H9 (cell line): Measurements from ENCODE around the gene FBXL16. TPM values are rescaled to one million over a fixed set of nuclear protein-coding genes. Genes with fewer than 3 reads are reported as not detected.

Experiments
- DNase-seq: peaks from one replicate; pipeline ENCODE4 v3.0.0-alpha.2; 2017
- H2AFZ ChIP-seq: one replicate; pipeline ENCODE4 v1.6.1; 2013; ENCODE audit warnings: mild to moderate bottlenecking, low read length, control low read depth, moderate library complexity
- H2AK5ac ChIP-seq: 2 replicates; pipeline ENCODE4 v1.6.1; 2013; ENCODE audit warnings: low read length, control low read depth, mixed read lengths; ENCODE audit not compliant: insufficient read length
- H2BK120ac ChIP-seq: one replicate; pipeline ENCODE4 v1.6.1; 2013; ENCODE audit warnings: low read depth, mild to moderate bottlenecking, low read length, control low read depth, inconsistent platforms; ENCODE audit not compliant: poor library complexity, severe bottlenecking
- H2BK12ac ChIP-seq: 2 replicates; pipeline ENCODE4 v1.6.1; 2013; ENCODE audit warnings: low read length, control low read depth, mixed read lengths, low read depth; ENCODE audit not compliant: insufficient read length
- H2BK15ac ChIP-seq: 2 replicates; pipeline ENCODE4 v1.6.1; 2013; ENCODE audit warnings: low read depth, low read length, control low read depth
- H2BK20ac ChIP-seq: one replicate; pipeline ENCODE4 v1.6.1; 2013; ENCODE audit warnings: low read depth, mild to moderate bottlenecking, low read length, control low read depth, inconsistent platforms; ENCODE audit not compliant: poor library complexity, severe bottlenecking
- H2BK5ac ChIP-seq: 2 replicates; pipeline ENCODE4 v1.6.1; 2013; ENCODE audit warnings: low read length, control low read depth, mixed read lengths; ENCODE audit not compliant: insufficient read length
- H3K14ac ChIP-seq: 2 replicates; pipeline ENCODE4 v1.6.1; 2013; ENCODE audit warnings: low read length, control low read depth; ENCODE audit not compliant: insufficient read depth
- H3K18ac ChIP-seq: 2 replicates; pipeline ENCODE4 v1.6.1; 2013; ENCODE audit warnings: low read depth, mild to moderate bottlenecking, mixed read lengths, low read length, control low read depth; ENCODE audit not compliant: insufficient read length
- H3K23ac ChIP-seq: 2 replicates; pipeline ENCODE4 v1.6.1; 2013; ENCODE audit warnings: low read length, control low read depth, mixed read lengths, low read depth; ENCODE audit not compliant: insufficient read length
- H3K23me2 ChIP-seq: 2 replicates; pipeline ENCODE4 v1.6.1; 2013; ENCODE audit warnings: low read depth, mild to moderate bottlenecking, mixed read lengths, low read length, control low read depth; ENCODE audit not compliant: insufficient read length, poor library complexity, severe bottlenecking
- H3K27ac ChIP-seq: 2 replicates; pipeline ENCODE4 v1.5.1; 2013; ENCODE audit warnings: low read length, control low read depth, mixed read lengths, low read depth; ENCODE audit not compliant: insufficient read length
- H3K27me3 ChIP-seq: 2 replicates; pipeline ENCODE4 v1.6.1; 2013; ENCODE audit warnings: low read length, control low read depth, inconsistent platforms; ENCODE audit not compliant: insufficient read depth
- H3K4ac ChIP-seq: 2 replicates; pipeline ENCODE4 v1.6.1; 2013; ENCODE audit warnings: low read depth, mild to moderate bottlenecking, control low read depth, inconsistent platforms, low read length, moderate library complexity
- H3K4me1 ChIP-seq: 2 replicates; pipeline ENCODE4 v1.6.1; 2013; ENCODE audit warnings: low read length, control low read depth, inconsistent platforms; ENCODE audit not compliant: insufficient read depth
- H3K4me2 ChIP-seq: 2 replicates; pipeline ENCODE4 v1.6.1; 2013; ENCODE audit warnings: low read length, control low read depth, mixed read lengths; ENCODE audit not compliant: insufficient read length, insufficient read depth
- H3K56ac ChIP-seq: 2 replicates; pipeline ENCODE4 v1.6.1; 2013; ENCODE audit warnings: low read depth, mild to moderate bottlenecking, mixed read lengths, low read length, control low read depth; ENCODE audit not compliant: insufficient read length
- H3K79me1 ChIP-seq: 2 replicates; pipeline ENCODE4 v1.6.1; 2013; ENCODE audit warnings: low read depth, mild to moderate bottlenecking, moderate library complexity, low read length, control low read depth, inconsistent platforms; ENCODE audit not compliant: insufficient read depth, poor library complexity, severe bottlenecking
- H3K79me2 ChIP-seq: 2 replicates; pipeline ENCODE4 v1.6.1; 2013; ENCODE audit warnings: low read length, control low read depth, inconsistent platforms; ENCODE audit not compliant: insufficient read depth
- H3K9ac ChIP-seq: 2 replicates; pipeline ENCODE4 v1.6.1; 2013; ENCODE audit warnings: low read length, control low read depth, mixed read lengths; ENCODE audit not compliant: insufficient read length; ENCODE audit errors: extremely low read depth
- H3K9me3 ChIP-seq: one replicate; pipeline ENCODE4 v1.6.1; 2013; ENCODE audit warnings: low read depth, low read length, inconsistent platforms; ENCODE audit not compliant: control insufficient read depth
- H3T11ph ChIP-seq: one replicate; pipeline ENCODE4 v1.6.1; 2013; ENCODE audit warnings: mild to moderate bottlenecking, low read length, control low read depth, inconsistent platforms
- H4K20me1 ChIP-seq: one replicate; pipeline ENCODE4 v1.6.1; 2013; ENCODE audit not compliant: control insufficient read depth, insufficient read length, insufficient read depth
- H4K5ac ChIP-seq: 2 replicates; pipeline ENCODE4 v1.6.1; 2013; ENCODE audit warnings: low read depth, mild to moderate bottlenecking, mixed read lengths, low read length, control low read depth; ENCODE audit not compliant: insufficient read length
- H4K8ac ChIP-seq: replicated peaks from 2 replicates; pipeline ENCODE4 v1.6.1; 2013; ENCODE audit warnings: low read length, control low read depth, mixed read lengths, low read depth; ENCODE audit not compliant: insufficient read length
- H4K91ac ChIP-seq: 2 replicates; pipeline ENCODE4 v1.6.1; 2013; ENCODE audit warnings: low read depth, mild to moderate bottlenecking, moderate library complexity, mixed read lengths, low read length, control low read depth; ENCODE audit not compliant: insufficient read length
- H3K27ac Mint-ChIP-seq, 3 experiments: 2 replicates in 2 of 3; 3 replicates in 1 of 3; pipeline ENCODE4 v1.8.0; 2020 to 2021; ENCODE audit warnings: mixed read lengths in 3 of 3, mild to moderate bottlenecking in 1 of 3, moderate library complexity in 1 of 3
- H3K27me3 Mint-ChIP-seq: 2 replicates; pipeline ENCODE4 v1.8.0; 2021; ENCODE audit warnings: low read depth, mild to moderate bottlenecking, moderate library complexity, mixed read lengths
- H3K36me3 Mint-ChIP-seq, 3 experiments: 2 replicates in 2 of 3; 3 replicates in 1 of 3; pipeline ENCODE4 v1.8.0; 2020 to 2021; ENCODE audit warnings: low read depth in 3 of 3, mixed read lengths in 3 of 3; ENCODE audit not compliant: insufficient read depth in 1 of 3
- H3K4me1 Mint-ChIP-seq, 2 experiments: 2 replicates each; pipeline ENCODE4 v1.8.0; 2020; ENCODE audit warnings: mixed read lengths in 2 of 2
- H3K4me3 Mint-ChIP-seq, 2 experiments: 2 replicates in 1 of 2; 3 replicates in 1 of 2; pipeline ENCODE4 v1.8.0; 2020 to 2021; ENCODE audit warnings: mild to moderate bottlenecking in 2 of 2, mixed read lengths in 2 of 2, moderate library complexity in 1 of 2
- H3K9me3 Mint-ChIP-seq, 2 experiments: 2 replicates in 1 of 2; 3 replicates in 1 of 2; pipeline ENCODE4 v1.8.0; 2020; ENCODE audit warnings: mild to moderate bottlenecking in 2 of 2, mixed read lengths in 2 of 2, moderate library complexity in 1 of 2
- WGBS: extraction: QIAGEN DNeasy Blood & Tissue Kit; methylation state at CpG from one replicate; pipeline ENCODE4 v1.1.7; 2013; ENCODE audit warnings: missing lambda C conversion rate, low lambda C conversion rate, mixed read lengths; ENCODE audit not compliant: insufficient read length; ENCODE audit errors: extremely low coverage; 5-methylcytosine and 5-hydroxymethylcytosine counted together
- total RNA-seq: library from RNA; stranded (reverse); gene quantifications from 2 replicates; pipeline ENCODE4 v1.2.1, GENCODE V29; 2021
- TF ChIP-seq, protein P1 (sequence below): fragments of 200-600 bp; sonication (generic); conservative IDR thresholded peaks from 3 replicates; pipeline ENCODE4 v1.8.0; 2021; ENCODE audit warnings: antibody characterized with exemption, mild to moderate bottlenecking

FBXL16 gene
- total RNA-seq, 1 experiment from 2014 or later: 9.6 TPM

GRCh38 chr16:703406-703805, 2.2 kb downstream of the FBXL16 start:
- Histone ChIP-seq H2BK15ac (no peak overlapping the region), H4K5ac (no peak overlapping the region), H4K8ac (no peak overlapping the region), H3K23me2 (peaks cover 4% of the 10 kb centered on the region), H3K14ac (no peak overlapping the region), H3K9ac (no peak overlapping the region), H2BK120ac (no peak overlapping the region), H3K79me1 (no peaks in the 10 kb centered on the region), H2BK20ac (no peak overlapping the region), H4K91ac (no peak overlapping the region), H3K27me3 (peaks cover 57% of the 10 kb centered on the region), H2AK5ac (no peak overlapping the region), H2AFZ (no peak overlapping the region), H3K4ac (no peak overlapping the region), H3K56ac (no peak overlapping the region), H3K4me1 (no peaks in the 10 kb centered on the region), H3K79me2 (no peaks in the 10 kb centered on the region), H4K20me1 (no peaks in the 10 kb centered on the region), H3K27ac (no peak overlapping the region), H3K9me3 (no peaks in the 10 kb centered on the region), H3K4me2 (no peak overlapping the region), H3K23ac (no peak overlapping the region), H3T11ph (no peak overlapping the region), H2BK12ac (no peak overlapping the region), H2BK5ac (no peak overlapping the region), H3K18ac (no peak overlapping the region)
- no peak overlapping the region for H3K4me3 Mint-ChIP-seq
- peaks cover 88% of the 10 kb centered on the region for H3K27me3 Mint-ChIP-seq
- H3K9me3 Mint-ChIP-seq: no peaks in the 10 kb centered on the region; a peak in 1 of 5 replicates
- no CpG with 5 or more reads among the region's 12 CpGs for WGBS
- H3K4me1 Mint-ChIP-seq: peaks cover 0 to 7% of the 10 kb centered on the region in 2 experiments; a peak in 1 of 4 replicates
- no peak for DNase-seq
- H3K27ac Mint-ChIP-seq: no peak overlapping the region
- TF ChIP-seq, protein P1, sequence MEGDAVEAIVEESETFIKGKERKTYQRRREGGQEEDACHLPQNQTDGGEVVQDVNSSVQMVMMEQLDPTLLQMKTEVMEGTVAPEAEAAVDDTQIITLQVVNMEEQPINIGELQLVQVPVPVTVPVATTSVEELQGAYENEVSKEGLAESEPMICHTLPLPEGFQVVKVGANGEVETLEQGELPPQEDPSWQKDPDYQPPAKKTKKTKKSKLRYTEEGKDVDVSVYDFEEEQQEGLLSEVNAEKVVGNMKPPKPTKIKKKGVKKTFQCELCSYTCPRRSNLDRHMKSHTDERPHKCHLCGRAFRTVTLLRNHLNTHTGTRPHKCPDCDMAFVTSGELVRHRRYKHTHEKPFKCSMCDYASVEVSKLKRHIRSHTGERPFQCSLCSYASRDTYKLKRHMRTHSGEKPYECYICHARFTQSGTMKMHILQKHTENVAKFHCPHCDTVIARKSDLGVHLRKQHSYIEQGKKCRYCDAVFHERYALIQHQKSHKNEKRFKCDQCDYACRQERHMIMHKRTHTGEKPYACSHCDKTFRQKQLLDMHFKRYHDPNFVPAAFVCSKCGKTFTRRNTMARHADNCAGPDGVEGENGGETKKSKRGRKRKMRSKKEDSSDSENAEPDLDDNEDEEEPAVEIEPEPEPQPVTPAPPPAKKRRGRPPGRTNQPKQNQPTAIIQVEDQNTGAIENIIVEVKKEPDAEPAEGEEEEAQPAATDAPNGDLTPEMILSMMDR: no peak
- peaks cover 0 to 3% (median 0%) of the 10 kb centered on the region in 3 experiments; a peak in 2 of 7 replicates for H3K36me3 Mint-ChIP-seq
